GM12892 (cell line): ENCODE data around the gene ATP8A2.

Experiments used
- POLR2A ChIP-seq: IDR thresholded peaks from 2 replicates; pipeline ENCODE4 v1.6.1; 2011; ENCODE audit warnings: low read depth, low read length, control low read depth
- POLR2AphosphoS5 ChIP-seq: IDR thresholded peaks from 2 replicates; pipeline ENCODE4 v1.6.1; 2011; ENCODE audit warnings: low read depth, low read length, control low read depth

GRCh38 chr13:25857830-25858229, 486.1 kb downstream of the ATP8A2 start:
- no peak for TF ChIP-seq POLR2A
- no peak for TF ChIP-seq POLR2AphosphoS5
